Stimulated activated CD8-positive, alpha-beta memory T cell treated with anti-CD3 and anti-CD28 coated beads, Interleukin-7, amount 100 ng/mL, for 24 hours (primary cell): ENCODE data around the gene OSBPL8.
"Not testable (repeated sequence)": the region's sequence is repeated elsewhere in the genome, so short reads cannot be mapped to it uniquely, and the experiment has no call there.

Experiments
- DNase-seq: peaks from one replicate; pipeline ENCODE4 v3.0.0-alpha.2; 2020; ENCODE audit warnings: low read depth

The OSBPL8 gene

DNA sequence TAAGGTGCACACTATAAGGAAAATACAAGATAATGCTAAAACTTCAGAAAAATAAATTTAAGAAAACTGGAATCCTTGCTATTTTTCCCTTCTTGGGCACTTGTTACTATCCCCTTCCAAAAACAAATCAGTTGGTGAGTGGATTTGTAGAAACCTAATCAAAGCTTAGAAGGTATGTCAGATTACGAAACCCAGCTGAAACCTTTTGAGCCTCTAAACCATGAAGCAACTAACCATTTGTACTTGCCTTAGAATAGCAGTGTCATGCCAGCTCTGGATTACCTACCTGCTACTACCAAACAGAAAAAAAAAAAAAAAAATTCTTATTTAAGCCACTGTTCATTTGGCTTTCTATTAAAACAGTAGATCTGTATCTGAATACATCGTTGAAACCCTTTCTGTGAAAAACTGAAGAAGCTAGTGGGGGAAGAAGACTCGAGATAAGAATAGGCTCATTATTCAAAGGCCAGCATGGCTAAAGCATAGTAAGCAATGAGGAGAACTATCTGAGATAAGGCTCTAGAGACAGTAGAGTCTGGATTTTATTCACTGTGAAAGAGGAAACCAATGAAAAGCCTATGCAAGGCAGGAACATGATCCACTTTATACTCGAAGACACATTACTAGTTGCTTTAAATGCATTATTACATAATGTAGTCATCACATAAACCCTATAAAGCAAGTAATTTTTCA, 30.2 kb downstream of the OSBPL8 start:
- no peak for DNase-seq

DNA sequence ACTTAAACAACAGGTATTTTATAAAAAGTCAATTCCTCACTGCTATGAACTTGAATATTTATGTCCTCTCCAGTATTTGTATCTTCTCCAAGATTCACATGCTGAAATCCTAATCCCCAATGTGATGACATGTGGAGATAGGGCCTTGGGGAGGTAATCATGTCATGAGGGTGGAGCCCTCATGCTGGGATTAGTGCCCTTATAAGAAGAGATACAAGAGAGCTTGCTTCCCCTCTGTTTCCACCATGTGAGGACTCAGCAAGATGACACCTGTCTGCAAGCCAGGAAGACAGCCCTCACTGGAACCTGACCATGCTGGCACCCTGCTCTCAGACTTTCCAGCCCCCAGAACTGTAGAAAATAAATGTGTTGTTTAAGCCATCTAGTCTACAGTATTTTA, 36.2 kb downstream of the OSBPL8 start:
- DNase-seq = no peak

DNA sequence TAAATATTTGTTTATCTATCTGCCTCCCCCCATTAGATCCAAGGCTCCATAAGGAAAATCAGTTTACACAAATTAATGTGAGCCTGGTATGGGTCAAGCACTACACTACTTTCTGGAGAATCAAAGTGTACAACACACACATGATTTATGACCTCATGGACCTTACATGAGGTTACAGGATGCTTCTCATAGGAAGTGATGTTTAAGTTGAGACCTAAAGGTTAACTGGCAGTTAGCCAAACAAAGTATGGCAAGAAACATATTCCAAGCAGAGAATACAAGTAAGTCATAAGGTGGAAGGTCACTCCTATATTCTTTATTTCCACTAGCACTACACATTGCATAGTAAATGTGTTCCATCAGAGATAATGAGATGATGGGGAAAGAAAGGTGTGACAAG, 39.2 kb downstream of the OSBPL8 start:
- DNase-seq = no peak

DNA sequence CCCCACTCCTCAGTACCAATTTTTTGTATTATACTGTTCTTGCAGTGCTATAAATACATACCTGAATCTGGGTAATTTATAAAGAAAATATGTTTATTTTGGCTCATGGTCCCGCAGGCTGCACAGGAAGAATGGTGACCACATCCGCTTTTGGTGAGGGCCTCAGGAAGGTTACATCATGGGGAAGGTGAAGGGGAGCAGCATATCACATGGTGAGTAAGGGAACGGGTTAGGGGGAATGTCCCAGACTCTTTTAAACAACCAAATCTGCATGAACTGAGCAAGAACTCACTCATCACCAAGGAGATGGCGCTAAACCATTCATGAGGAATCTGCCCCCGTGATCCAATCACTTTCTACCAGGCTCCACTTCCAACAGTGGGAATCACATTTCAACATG, 40.0 kb downstream of the OSBPL8 start:
- DNase-seq = no peak

DNA sequence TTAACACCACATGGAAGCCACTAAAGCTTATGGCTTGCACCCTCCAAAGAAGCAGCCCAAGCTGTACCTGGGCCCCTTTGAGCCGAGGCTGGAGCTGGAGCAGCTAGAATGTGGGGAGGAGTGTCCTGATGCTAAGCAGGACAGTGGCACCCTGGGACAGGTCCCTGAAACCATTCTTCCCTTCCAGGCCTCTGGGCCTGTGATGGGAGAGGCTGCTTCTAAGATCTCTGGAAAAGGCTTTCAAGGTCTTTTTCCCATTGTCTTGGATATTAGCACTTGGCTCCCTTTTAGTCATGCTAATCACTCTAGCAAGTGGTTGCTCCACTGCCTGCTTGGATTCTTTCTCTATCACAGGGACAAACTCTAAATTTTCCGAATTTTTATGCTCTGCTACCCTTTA, 40.9 kb downstream of the OSBPL8 start:
- DNase-seq = no peak

DNA sequence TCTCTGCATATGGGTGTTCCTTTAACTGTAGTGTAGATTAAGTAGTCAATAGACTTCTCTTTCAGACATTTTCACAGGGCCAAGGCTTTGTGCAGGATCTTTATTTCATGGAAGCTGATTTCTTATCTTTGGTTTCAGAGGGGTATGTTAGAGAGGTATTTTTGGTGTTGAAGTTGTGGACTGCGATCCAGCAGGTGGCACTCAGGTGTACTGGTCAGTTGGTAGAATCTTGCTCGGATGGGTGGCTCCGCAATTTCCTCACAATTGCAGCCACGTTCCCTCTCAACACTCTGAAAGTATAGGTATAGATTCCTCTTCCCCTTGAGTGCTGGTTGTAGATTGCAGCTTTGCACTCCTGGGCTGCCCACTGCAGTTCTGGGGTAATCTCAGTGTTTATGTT, 44.3 kb downstream of the OSBPL8 start:
- DNase-seq = no peak

DNA sequence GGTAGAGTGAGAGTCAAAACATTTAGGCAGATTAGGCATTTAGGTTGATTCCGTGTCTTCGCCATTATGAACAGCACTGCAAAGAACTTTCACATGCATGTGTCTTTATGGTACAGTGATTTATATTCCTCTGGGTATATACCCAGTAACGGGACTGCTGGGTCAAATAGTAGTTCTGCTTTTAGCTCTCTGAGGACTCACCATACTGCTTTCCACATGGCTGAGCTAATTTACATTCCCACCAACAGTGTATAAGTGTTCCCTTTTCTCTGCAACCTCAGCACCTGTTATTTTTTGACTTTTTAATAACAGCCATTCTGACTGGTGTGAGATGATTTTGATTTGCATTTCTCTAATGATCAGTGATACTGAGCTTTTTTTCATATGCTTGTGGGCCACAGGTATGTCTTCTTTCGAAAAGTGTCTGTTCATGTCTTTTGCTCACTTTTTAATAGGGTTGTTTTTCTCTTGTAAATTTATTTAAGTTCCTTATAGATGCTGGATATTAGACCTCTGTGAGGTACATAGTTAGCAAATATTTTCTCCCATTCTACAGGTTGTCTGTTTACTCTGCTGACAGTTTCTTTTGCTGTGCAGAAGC, 48.4 kb downstream of the OSBPL8 start:
- DNase-seq = not testable (repeated sequence)

DNA sequence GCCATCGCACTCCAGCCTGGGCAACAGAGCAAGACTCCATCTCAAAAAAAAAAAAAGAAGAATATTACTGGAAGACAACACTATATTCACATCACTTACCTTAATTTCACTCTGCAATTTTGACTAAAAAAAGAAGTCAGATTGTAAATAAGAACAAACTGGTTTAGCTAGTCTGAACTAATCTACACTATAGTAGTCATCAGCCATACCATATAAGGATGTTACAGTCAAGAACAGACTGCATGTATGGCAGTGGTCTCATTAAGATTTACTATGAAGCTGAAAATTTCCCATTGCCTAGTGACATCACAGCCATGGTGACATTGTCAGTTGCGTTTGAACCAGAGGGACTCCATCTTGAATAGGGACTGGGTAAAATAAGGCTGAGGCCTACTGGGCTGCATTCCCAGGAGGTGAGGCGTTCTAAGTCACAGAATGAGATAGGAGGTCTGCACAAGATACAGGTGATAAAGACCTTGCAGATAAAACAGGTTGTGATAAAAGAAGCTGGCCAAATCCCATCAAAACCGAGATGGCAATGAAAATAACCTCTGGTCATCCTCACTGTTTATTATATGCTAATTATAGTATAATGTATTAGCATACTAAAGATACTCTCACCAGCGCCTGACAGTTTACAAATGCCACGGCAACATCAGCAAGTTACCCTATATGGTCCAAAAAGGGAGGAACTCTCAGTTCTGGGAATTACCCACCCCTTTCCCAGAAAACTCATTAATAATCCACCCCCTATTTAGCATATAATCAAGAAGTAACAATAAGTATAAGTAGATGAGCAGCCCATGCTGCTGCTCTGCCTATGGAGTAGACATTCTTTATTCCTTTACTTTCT, 51.2 kb downstream of the OSBPL8 start:
- DNase-seq = no peak

DNA sequence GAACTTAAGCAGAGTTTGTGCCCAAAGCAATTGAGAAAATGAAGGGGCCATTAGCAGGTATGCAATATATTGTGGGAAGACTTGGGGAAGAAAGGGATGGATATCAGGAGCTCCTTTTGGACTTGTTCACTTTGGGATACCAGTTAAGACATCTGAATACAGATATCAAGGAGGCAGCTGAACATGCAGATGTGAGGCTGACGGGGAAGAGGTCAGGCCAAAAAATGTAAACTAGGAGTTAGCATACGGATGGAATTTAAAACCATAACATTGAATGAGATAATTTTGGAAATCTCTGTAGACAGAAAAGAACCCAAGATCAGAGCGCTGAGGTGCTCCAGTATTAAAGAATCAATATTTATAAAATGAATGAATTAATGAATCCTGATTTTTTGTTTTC, 53.4 kb downstream of the OSBPL8 start:
- no peak for DNase-seq

DNA sequence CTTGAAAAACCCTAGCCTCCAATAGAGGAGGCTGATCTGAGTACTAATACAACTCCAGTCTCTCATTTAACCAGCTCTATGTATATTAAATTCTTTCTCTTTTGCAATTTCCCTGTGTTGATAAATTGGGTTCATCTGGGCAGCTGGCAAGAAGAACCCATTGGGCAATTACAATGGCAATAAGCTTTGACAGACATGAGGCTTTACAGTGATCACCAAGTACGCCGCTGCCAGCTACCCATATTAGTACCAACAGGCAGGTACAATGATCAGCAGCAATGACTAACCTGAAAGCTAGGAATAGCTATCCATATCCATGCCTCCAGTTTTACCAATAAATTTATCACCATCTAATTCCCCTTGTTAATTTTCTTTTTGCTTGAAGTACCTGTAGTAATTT, 54.5 kb downstream of the OSBPL8 start:
- no peak for DNase-seq

DNA sequence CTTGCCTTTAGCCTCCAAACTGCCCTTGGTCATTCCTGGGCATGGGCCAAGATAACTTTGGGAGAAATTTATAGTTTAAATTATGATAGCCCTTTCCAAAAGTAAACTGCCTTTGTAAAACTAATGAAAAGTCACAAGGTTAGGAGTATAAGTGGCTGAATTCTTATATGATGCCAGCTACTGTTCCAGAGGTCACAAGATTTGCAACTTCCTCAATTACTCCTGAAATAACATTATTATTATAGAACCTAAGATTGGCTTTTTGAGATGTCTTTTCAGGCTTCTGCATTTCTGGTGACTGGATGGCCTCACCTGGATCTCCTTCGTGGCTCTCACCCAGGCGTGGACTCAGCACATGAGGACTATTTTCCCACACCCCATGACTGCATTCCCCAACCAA, 55.0 kb downstream of the OSBPL8 start:
- DNase-seq = no peak

DNA sequence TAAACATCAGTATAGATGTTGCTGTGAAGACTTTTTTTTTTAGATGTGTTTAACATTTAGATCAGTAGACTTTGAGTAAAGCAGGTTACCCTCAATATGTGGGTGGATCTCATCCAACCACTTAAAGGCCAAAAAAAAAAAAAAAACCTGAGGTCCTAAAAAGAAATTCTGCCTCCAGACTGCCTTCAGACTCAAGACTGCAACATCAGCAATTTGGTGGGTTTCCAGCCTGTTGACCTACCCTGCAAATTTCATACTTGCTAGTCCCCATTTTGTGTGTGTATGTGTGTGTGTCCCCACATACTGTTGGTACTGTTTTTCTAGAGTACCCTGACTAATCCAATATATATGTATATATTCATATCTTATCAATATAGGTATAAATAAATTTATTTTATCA, 55.6 kb downstream of the OSBPL8 start:
- DNase-seq = no peak

DNA sequence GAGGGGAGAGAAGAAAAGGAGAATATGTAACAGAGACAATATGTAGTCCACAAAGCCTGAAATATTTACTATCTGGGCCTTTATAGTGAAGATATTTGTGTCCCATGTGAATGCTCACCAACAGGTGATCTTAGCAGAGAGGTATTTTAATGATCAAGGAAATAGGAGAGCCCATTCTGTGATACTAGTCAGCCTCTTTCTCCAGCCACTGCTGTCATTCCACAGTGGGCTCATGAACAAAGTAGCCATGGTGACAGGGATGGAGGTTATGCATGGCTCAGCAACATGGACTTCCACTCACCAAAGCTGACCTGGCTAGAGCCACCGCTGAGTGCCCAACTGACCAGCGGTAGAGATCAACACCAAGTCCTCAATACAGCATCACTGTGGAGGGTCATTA, 58.2 kb downstream of the OSBPL8 start:
- DNase-seq = no peak

DNA sequence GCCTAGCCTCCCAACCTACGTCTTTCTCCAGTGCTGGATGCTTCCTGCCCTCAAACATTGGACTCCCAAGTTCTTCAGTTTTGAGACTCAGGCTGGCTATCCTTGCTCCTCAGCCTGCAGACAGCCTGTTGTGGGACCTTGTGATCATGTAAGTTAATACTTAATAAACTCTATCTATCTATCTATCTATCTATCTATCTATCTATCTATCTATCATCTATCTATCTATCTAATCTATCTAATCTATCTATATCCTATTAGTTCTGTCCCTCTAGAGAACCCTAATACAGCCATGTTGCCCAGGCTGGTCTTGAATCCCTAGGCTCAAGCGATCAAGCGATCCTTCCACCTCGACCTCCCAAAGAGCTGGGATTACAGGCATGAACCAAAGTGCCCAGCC, 60.4 kb downstream of the OSBPL8 start:
- DNase-seq = not testable (repeated sequence)

DNA sequence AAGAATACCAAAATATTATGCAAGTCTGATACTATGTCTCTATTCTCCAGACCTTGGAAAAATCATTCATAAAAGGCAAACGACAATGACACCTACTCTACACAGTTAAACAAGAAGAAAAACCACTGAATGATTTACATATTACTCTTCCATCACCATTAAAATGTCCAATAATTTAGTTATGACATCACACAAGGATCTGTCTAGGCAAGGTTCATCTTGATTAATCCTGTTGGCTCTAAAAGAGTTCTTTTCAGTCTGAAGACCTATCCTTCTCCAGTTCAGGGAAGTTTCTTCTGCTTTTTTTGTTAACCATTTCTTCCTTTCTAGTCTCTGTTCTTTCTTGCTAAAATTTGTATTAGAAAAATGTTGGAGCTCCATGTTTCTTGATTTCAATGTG, 64.0 kb downstream of the OSBPL8 start:
- DNase-seq = no peak

DNA sequence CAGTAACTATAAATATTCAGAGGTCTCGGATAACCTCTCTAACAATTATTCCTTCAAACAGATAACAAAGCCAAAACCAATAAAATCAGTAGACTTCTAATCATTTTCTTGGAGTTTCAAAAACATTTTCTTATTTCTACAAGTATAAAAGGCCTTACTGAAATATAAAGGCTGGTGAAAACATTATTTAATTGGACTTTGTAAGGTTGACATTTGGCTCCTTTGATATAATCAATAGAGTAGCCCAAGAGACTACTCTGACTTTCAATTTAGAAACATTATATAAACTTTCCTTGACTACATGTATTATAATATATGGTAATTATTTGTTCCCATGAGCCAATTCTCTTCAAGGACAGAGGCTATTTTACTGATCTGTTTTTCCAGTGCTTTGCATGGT, 68.3 kb downstream of the OSBPL8 start:
- DNase-seq = no peak

DNA sequence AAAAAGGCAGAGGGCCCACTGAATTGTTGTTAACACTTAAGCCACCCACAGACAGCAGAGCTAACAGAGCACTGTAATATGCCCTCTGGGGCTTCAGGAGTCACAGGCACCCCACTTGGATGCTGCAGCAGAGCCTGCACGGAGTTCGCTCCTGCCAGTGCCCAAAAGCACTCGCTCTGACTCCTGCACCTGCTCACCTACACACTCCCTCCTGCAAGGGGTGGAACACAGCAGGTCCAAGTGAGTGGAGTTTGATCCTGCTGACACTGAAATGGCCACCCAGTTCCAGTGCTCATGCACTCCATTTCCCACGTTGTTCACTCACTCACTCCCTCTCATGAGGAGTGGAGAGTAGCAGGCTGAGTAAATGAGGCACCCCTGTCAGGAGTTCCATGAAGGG, 68.8 kb downstream of the OSBPL8 start:
- no peak for DNase-seq

DNA sequence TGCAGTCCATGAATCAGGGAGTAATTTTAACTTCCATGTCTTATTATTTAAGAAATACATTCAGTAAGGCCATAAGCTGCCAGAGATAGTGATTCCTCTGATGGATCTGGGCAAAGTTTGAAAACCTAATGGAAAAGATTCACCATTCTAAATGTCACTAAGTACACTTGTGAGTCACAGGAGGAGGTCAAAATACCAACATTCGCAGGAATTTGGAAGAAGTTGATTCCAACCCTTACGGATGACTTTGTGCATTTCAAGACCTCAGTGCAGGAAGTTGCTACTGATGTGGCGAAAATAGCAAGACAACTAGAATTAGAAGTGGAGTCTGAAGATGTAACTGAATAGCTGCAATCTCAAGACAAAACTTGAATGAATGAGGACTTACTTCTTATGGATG, 69.8 kb downstream of the OSBPL8 start:
- no peak for DNase-seq

DNA sequence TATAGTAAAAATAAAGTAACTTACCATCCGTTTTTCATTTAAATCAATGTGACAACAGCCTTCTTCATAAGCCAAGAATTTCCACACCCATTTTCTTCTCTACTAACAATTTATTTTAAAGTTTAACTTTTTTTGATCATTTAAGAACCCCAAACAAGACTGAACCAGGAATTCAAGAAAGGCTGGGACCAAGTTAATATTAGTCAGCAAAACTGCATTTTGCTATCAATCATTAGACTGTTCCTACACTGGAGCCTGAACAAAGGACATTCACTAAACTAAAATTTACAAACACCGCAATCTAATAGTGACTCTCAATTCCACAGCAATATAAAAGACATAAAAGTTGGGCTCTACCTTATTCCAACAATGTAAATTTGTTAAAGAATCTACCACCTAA, 73.6 kb downstream of the OSBPL8 start:
- no peak for DNase-seq

DNA sequence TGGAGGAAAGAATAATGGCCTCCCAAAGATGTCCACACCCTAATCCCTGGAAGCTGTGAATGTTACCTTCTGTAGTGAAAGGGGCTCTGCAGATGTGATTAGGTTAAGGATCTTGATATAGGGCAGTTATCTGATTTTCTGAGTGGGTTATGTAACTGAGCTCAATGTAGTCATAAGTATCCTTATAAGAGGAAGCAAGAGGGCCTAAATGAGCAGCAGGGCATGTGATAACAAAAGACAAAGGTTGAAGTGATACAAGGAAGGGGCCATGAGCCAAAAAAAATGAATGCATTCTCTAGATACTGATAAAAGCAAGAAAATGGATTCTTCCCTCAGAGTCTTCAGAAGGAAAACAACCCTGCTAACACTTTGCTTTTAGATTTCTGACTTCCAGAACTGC, 78.8 kb downstream of the OSBPL8 start:
- no peak for DNase-seq

DNA sequence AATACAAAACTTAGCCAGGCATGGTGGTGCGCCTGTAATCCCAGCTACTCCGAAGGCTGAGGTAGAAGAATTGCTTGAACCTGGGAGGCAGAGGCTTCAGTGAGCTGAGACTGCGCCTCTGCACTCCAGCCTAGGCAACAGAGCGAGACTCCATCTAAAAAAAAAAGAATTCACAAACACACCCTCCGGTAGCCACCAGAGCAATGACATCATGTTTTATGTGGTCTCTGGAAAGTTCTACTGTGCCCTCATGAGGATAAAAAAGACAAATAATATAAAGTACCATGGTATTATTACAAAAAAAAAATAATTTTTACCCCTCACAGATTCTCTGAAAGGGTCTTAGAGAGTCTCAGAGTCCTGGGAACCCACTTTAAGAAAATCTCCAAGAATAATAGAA, 81.5 kb downstream of the OSBPL8 start:
- no peak for DNase-seq

DNA sequence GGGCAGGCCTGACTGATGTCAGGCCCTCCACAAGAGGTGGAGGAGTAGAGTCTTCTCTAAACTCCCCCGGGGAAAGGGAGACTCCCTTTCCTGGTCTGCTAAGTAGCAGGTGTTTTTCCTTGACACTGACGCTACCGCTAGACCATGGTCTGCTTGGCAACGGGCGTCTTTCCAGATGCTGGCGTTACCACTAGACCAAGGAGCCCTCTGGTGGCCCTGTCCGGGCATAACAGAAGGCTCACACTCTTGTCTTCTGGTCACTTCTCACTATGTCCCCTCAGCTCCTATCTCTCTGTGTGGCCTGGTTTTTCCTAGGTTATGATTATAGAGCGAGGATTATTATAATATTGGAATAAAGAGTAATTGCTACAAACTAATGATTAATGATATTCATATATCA, 86.7 kb downstream of the OSBPL8 start:
- not testable (repeated sequence) for DNase-seq

DNA sequence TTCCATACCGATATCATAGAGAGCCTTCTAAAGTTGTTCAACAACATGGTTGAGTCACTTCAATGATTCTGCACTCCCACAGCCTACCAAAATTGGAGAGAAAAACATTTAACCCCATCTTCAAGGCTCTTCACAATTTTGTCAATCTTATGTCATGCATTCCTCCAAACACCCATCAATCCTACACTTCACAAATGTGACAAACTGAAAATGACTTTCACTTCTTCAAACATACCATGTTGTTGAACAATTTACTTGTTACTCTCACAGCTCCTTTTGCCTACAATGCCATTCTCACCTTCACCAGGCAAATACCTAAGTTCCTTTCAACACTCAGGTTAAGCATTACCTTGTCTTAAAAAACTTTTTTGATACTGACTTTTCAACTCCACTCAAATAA, 88.0 kb downstream of the OSBPL8 start:
- no peak for DNase-seq
